ENCODE results near the gene PARD3.

- TF ChIP-seq POLR2AphosphoS5 (IDR thresholded peaks at IDR 0.05; ENCODE audit: insufficient read depth, low read depth, low read length) (no peak), CTCF (IDR thresholded peaks at IDR 0.05; ENCODE audit: extremely low read depth in 1 of 2, insufficient read depth in 1 of 2, low read depth in 1 of 2, low read length in 2 of 2) (no peak), POLR2A (IDR thresholded peaks at IDR 0.05; ENCODE audit: low read depth, low read length) (no peak), MAX (IDR thresholded peaks at IDR 0.05; ENCODE audit: insufficient read depth, insufficient read length) (no peak), GATA2 (IDR thresholded peaks at IDR 0.05; ENCODE audit: insufficient read depth, insufficient read length, low read depth, low read length) (no peak), JUN (IDR thresholded peaks at IDR 0.05; ENCODE audit: borderline replicate concordance, insufficient read depth, insufficient read length, low read depth) (no peak), EZH2 (IDR thresholded peaks at IDR 0.05; ENCODE audit: borderline replicate concordance, low read depth, low read length, severe bottlenecking) (no peak), MYC (IDR thresholded peaks at IDR 0.05; ENCODE audit: low read depth, low read length) (no peak)
Measured at GRCh38 chr10:34707656-34708055, 107.4 kb downstream of the PARD3 start.
